SU-DHL-6 (cell line): ENCODE results near the gene ARRB1.

ENCODE experiments used
- H2AFZ ChIP-seq: fragments of 200-600 bp; sonication (generic); 2 replicates; pipeline ENCODE4 v1.6.1; 2014; ENCODE audit warnings: low read depth, mild to moderate bottlenecking, moderate library complexity, mixed read lengths, antibody characterized with exemption, low read length; ENCODE audit not compliant: severe bottlenecking
- H3F3A ChIP-seq: fragments of 200-600 bp; shearing (Covaris generic); 2 replicates; pipeline ENCODE4 v1.6.0; 2016; ENCODE audit warnings: antibody characterized with exemption, mild to moderate bottlenecking; ENCODE audit not compliant: insufficient read depth
- H3K27ac ChIP-seq: fragments of 200-600 bp; sonication (generic); 2 replicates; pipeline ENCODE4 v1.5.1; 2016; ENCODE audit warnings: low read depth, mild to moderate bottlenecking, low read length, moderate library complexity, mixed read lengths
- H3K27me3 ChIP-seq: fragments of 200-600 bp; sonication (generic), shearing (Covaris generic); 2 replicates; pipeline ENCODE4 v1.6.0; 2014; ENCODE audit warnings: mild to moderate bottlenecking, low read length
- H3K36me3 ChIP-seq: fragments of 200-600 bp; sonication (generic); 2 replicates; pipeline ENCODE4 v1.6.1; 2014; ENCODE audit warnings: mild to moderate bottlenecking, low read length, mixed read lengths
- H3K4me2 ChIP-seq: fragments of 300-600, 200-600 bp; shearing (Covaris generic), sonication (generic); 2 replicates; pipeline ENCODE4 v1.6.0; 2014; ENCODE audit warnings: low read length, low read depth, mild to moderate bottlenecking; ENCODE audit not compliant: poor library complexity, severe bottlenecking
- H3K4me3 ChIP-seq: fragments of 200-600 bp; sonication (generic); 2 replicates; pipeline ENCODE4 v1.5.1; 2014; ENCODE audit warnings: antibody characterized with exemption, low read length, mild to moderate bottlenecking, mixed read lengths; ENCODE audit not compliant: insufficient read depth, poor library complexity, severe bottlenecking
- H3K79me2 ChIP-seq: fragments of 200-600 bp; sonication (generic); 2 replicates; pipeline ENCODE4 v1.6.1; 2014; ENCODE audit warnings: mild to moderate bottlenecking, low read length, moderate library complexity; ENCODE audit not compliant: insufficient read depth
- H3K9ac ChIP-seq: fragments of 200-600 bp; sonication (generic); 2 replicates; pipeline ENCODE4 v1.7.0; 2014; ENCODE audit warnings: mild to moderate bottlenecking, low read length
- H3K9me2 ChIP-seq: fragments of 200-600 bp; sonication (generic); replicated peaks from 2 replicates; pipeline ENCODE4 v1.6.1; 2014; ENCODE audit warnings: low read length; ENCODE audit not compliant: insufficient read depth
- H3K9me3 ChIP-seq: fragments of 200-600 bp; sonication (generic); 2 replicates; pipeline ENCODE4 v1.6.1; 2014; ENCODE audit warnings: low read length, mixed read lengths; ENCODE audit not compliant: insufficient read depth
- H4K20me1 ChIP-seq: fragments of 200-600 bp; sonication (generic); 2 replicates; pipeline ENCODE4 v1.6.1; 2014; ENCODE audit warnings: low read depth, mild to moderate bottlenecking, antibody characterized with exemption, low read length, moderate library complexity, mixed read lengths
- EZH2phosphoT487 ChIP-seq: fragments of 200-600 bp; sonication (generic), shearing (Covaris generic); conservative IDR thresholded peaks from 2 replicates; pipeline ENCODE4 v1.6.1; 2018; ENCODE audit warnings: mild to moderate bottlenecking, antibody characterized with exemption, low read length, moderate library complexity, mixed read lengths
- TF ChIP-seq, protein P1 (sequence below): fragments of 200-600 bp; sonication (generic); IDR thresholded peaks from one replicate; pipeline ENCODE4 v1.5.1; 2017; ENCODE audit warnings: antibody characterized with exemption, mild to moderate bottlenecking, low read length, moderate library complexity; ENCODE audit not compliant: insufficient read depth, poor library complexity, severe bottlenecking

The ARRB1 gene

GRCh38 chr11:75270896-75271418 lies 80.5 kb downstream of the ARRB1 start:
- H3K9me2 ChIP-seq, result no peaks in the 10 kb centered on the region
- H3K9ac ChIP-seq, result no peak overlapping the region
- no peaks in the 10 kb centered on the region for H3K27me3 ChIP-seq
- TF ChIP-seq, protein P1, sequence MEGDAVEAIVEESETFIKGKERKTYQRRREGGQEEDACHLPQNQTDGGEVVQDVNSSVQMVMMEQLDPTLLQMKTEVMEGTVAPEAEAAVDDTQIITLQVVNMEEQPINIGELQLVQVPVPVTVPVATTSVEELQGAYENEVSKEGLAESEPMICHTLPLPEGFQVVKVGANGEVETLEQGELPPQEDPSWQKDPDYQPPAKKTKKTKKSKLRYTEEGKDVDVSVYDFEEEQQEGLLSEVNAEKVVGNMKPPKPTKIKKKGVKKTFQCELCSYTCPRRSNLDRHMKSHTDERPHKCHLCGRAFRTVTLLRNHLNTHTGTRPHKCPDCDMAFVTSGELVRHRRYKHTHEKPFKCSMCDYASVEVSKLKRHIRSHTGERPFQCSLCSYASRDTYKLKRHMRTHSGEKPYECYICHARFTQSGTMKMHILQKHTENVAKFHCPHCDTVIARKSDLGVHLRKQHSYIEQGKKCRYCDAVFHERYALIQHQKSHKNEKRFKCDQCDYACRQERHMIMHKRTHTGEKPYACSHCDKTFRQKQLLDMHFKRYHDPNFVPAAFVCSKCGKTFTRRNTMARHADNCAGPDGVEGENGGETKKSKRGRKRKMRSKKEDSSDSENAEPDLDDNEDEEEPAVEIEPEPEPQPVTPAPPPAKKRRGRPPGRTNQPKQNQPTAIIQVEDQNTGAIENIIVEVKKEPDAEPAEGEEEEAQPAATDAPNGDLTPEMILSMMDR, result peak; percentile 49
- no peak for TF ChIP-seq EZH2phosphoT487
- no peaks in the 10 kb centered on the region for H3K9me3 ChIP-seq
- no peak overlapping the region for H3K27ac ChIP-seq
- no peak overlapping the region for H2AFZ ChIP-seq
- no peaks in the 10 kb centered on the region for H3K79me2 ChIP-seq
- H3K4me3 ChIP-seq, result no peak overlapping the region
- H3K4me2 ChIP-seq, result no peak overlapping the region
- no peaks in the 10 kb centered on the region for H4K20me1 ChIP-seq
- H3K36me3 ChIP-seq, result no peaks in the 10 kb centered on the region
- no peaks in the 10 kb centered on the region for H3F3A ChIP-seq

DNA sequence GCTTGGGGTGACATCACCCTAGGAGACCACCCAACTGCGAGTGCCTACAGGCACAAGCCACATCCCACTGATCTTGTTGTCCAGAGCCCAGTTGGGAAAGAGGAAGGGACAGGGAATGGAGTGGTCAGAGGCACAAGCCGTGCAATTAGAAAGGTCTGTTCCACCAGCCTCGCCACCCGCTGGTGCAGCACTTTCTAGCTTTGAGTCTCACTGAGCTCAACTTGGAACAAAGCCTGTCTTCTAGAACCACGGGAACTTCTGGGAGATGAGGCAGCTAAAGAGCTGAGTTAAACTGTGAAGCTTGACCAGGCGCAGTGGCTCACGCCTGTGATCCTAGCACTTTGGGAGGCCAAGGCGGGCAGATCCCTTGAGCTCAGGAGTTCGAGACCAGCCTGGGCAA lies 81.6 kb downstream of the ARRB1 start:
- no peaks in the 10 kb centered on the region for H3K9me2 ChIP-seq
- H2AFZ ChIP-seq, result no peak overlapping the region
- no peaks in the 10 kb centered on the region for H3K79me2 ChIP-seq
- no peaks in the 10 kb centered on the region for H4K20me1 ChIP-seq
- TF ChIP-seq, protein P1, result no peak
- no peaks in the 10 kb centered on the region for H3K36me3 ChIP-seq
- H3K4me2 ChIP-seq, result no peak overlapping the region
- no peaks in the 10 kb centered on the region for H3F3A ChIP-seq
- no peak overlapping the region for H3K4me3 ChIP-seq
- no peak overlapping the region for H3K9ac ChIP-seq
- no peaks in the 10 kb centered on the region for H3K9me3 ChIP-seq
- H3K27ac ChIP-seq, result no peak overlapping the region
- H3K27me3 ChIP-seq, result no peaks in the 10 kb centered on the region

GRCh38 chr11:75269367-75269660 lies 82.1 kb downstream of the ARRB1 start:
- H3K4me3 ChIP-seq, result no peak overlapping the region
- TF ChIP-seq, protein P1, result no peak
- no peak for TF ChIP-seq EZH2phosphoT487
- no peaks in the 10 kb centered on the region for H3K27me3 ChIP-seq
- H3K9me3 ChIP-seq, result no peaks in the 10 kb centered on the region
- no peaks in the 10 kb centered on the region for H3F3A ChIP-seq
- H3K9me2 ChIP-seq, result no peaks in the 10 kb centered on the region
- no peaks in the 10 kb centered on the region for H4K20me1 ChIP-seq
- no peak overlapping the region for H2AFZ ChIP-seq
- no peaks in the 10 kb centered on the region for H3K79me2 ChIP-seq
- no peak overlapping the region for H3K9ac ChIP-seq
- H3K4me2 ChIP-seq, result no peak overlapping the region
- no peak overlapping the region for H3K27ac ChIP-seq
- H3K36me3 ChIP-seq, result no peaks in the 10 kb centered on the region
